ENCODE measurements around the gene SMC1A. TPM values are rescaled to one million over a fixed set of nuclear protein-coding genes. Genes with fewer than 3 reads are reported as not detected.

Gene SMC1A
- total RNA-seq, 2 donors from 2014 or later = 68.4 to 124 TPM

GRCh38 chrX:53395605-53396298, 26.7 kb downstream of the SMC1A start:
- no peak for DNase-seq
- Histone ChIP-seq H3K4me1 (no peaks in the 10 kb centered on the region), H3K9ac (ENCODE audit: low read depth in 2 of 2, low read length in 2 of 2) (no peak overlapping the region), H3K27me3 (no peaks in the 10 kb centered on the region), H3K36me3 (peaks cover 14% of the 10 kb centered on the region), H3K27ac (no peak overlapping the region), H3K9me3 (no peaks in the 10 kb centered on the region), H3K4me3 (no peak overlapping the region)
- TF ChIP-seq, protein P1, sequence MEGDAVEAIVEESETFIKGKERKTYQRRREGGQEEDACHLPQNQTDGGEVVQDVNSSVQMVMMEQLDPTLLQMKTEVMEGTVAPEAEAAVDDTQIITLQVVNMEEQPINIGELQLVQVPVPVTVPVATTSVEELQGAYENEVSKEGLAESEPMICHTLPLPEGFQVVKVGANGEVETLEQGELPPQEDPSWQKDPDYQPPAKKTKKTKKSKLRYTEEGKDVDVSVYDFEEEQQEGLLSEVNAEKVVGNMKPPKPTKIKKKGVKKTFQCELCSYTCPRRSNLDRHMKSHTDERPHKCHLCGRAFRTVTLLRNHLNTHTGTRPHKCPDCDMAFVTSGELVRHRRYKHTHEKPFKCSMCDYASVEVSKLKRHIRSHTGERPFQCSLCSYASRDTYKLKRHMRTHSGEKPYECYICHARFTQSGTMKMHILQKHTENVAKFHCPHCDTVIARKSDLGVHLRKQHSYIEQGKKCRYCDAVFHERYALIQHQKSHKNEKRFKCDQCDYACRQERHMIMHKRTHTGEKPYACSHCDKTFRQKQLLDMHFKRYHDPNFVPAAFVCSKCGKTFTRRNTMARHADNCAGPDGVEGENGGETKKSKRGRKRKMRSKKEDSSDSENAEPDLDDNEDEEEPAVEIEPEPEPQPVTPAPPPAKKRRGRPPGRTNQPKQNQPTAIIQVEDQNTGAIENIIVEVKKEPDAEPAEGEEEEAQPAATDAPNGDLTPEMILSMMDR (IDR thresholded peaks at IDR 0.05) = no peak
- intact Hi-C loops (cut with DNase I) = no loop called here

- no peak for DNase-seq
- intact Hi-C loops (cut with DNase I) = no loop called here
- H3K9me3 ChIP-seq = no peaks in the 10 kb centered on the region
- H3K4me3 ChIP-seq = no peak overlapping the region
- H3K9ac ChIP-seq (ENCODE audit: low read depth in 2 of 2, low read length in 2 of 2) = no peak overlapping the region
- H3K27ac ChIP-seq = no peak overlapping the region
- no peaks in the 10 kb centered on the region for H3K36me3 ChIP-seq
- no peaks in the 10 kb centered on the region for H3K4me1 ChIP-seq
- TF ChIP-seq, protein P1 (IDR thresholded peaks at IDR 0.05) = no peak
- H3K27me3 ChIP-seq = no peaks in the 10 kb centered on the region
These were observed 38.9 kb downstream of the SMC1A start for GRCh38 chrX:53383376-53384076.

- intact Hi-C loops (cut with DNase I) = no loop called here
- Histone ChIP-seq H3K27ac (no peak overlapping the region), H3K9me3 (no peaks in the 10 kb centered on the region), H3K4me1 (no peaks in the 10 kb centered on the region), H3K9ac (ENCODE audit: low read depth in 2 of 2, low read length in 2 of 2) (no peak overlapping the region), H3K4me3 (no peak overlapping the region), H3K27me3 (no peaks in the 10 kb centered on the region), H3K36me3 (no peaks in the 10 kb centered on the region)
- DNase-seq = no peak
- TF ChIP-seq, protein P1 (IDR thresholded peaks at IDR 0.05) = no peak
These were observed 42.7 kb downstream of the SMC1A start for GRCh38 chrX:53379747-53380146.

- no peaks in the 10 kb centered on the region for H3K9me3 ChIP-seq
- no peak overlapping the region for H3K9ac ChIP-seq (ENCODE audit: low read depth in 2 of 2, low read length in 2 of 2)
- intact Hi-C loops (cut with DNase I) = no loop called here
- no peaks in the 10 kb centered on the region for H3K27me3 ChIP-seq
- no peak for DNase-seq
- TF ChIP-seq, protein P1 (IDR thresholded peaks at IDR 0.05) = no peak
- no peak overlapping the region for H3K4me3 ChIP-seq
- H3K4me1 ChIP-seq = no peaks in the 10 kb centered on the region
- no peak overlapping the region for H3K27ac ChIP-seq
- no peaks in the 10 kb centered on the region for H3K36me3 ChIP-seq
These were observed 43.3 kb downstream of the SMC1A start for GRCh38 chrX:53379008-53379710.

GRCh38 chrX:53377464-53377863, 45.0 kb downstream of the SMC1A start:
- intact Hi-C loops (cut with DNase I) = no loop called here
- no peak for DNase-seq
- TF ChIP-seq, protein P1 (IDR thresholded peaks at IDR 0.05) = no peak
- H3K4me1 ChIP-seq = no peaks in the 10 kb centered on the region
- H3K4me3 ChIP-seq = no peak overlapping the region
- H3K36me3 ChIP-seq = no peaks in the 10 kb centered on the region
- no peak overlapping the region for H3K27ac ChIP-seq
- no peaks in the 10 kb centered on the region for H3K9me3 ChIP-seq
- H3K9ac ChIP-seq (ENCODE audit: low read depth in 2 of 2, low read length in 2 of 2) = no peak overlapping the region
- H3K27me3 ChIP-seq = no peaks in the 10 kb centered on the region

Measured in colonic mucosa (tissue), 4 donors.